A549 (cell line): Measurements from ENCODE around the gene COL5A2. TPM values are rescaled to one million over a fixed set of nuclear protein-coding genes. Genes with fewer than 3 reads are reported as not detected.
A peak's percentile ranks its signal among the peaks of the same experiment; 100 is the strongest.

Source experiments
- ATAC-seq, 2 experiments: fragments of 200-7000 bp in 1 of 2; fragments of >200 bp in 1 of 2; cut with Nextera tagmentation in 1 of 2; cut with Tn5 transposase in 1 of 2; 3 replicates each; pipeline versions ENCODE4 v1.8.0 to v1.9.1; 2018 to 2020; ENCODE audit warnings: mild to moderate bottlenecking in 1 of 2, moderate library complexity in 1 of 2
- CTCF ChIA-PET: fragments of 300-600 bp; sonication (Branson Sonifier 250); formaldehyde crosslinking; extraction: SDS; loops from one replicate; lab custom pipeline; 2021; ENCODE audit warnings: antibody characterized with exemption, inconsistent platforms; lab: Yijun Ruan, JAX
- POLR2A ChIA-PET: fragments of 350-600 bp; formaldehyde crosslinking; extraction: SDS; loops from one replicate; lab custom pipeline; 2021; ENCODE audit warnings: antibody characterized with exemption, inconsistent platforms; lab: Yijun Ruan, JAX
- DNase-seq, 2 experiments: peaks; one replicate each; pipeline versions ENCODE4 v3.0.0 to v3.0.0-alpha.2; 2011 to 2016; ENCODE audit warnings: low read depth in 1 of 2, low spot score in 1 of 2
- FAIRE-seq: peaks from 2 replicates; lab custom pipeline; 2011; peaks lifted over from hg19 to GRCh38; lab: Jason Lieb, UNC
- H3K27ac ChIP-seq, 2 experiments: fragments of >200 bp; sonication (Bioruptor Twin); formaldehyde crosslinking; 3 replicates each; pipeline ENCODE4 v1.5.1; 2016 to 2017
- H3K4me1 ChIP-seq: fragments of >200 bp; sonication (Bioruptor Twin); formaldehyde crosslinking; 3 replicates; pipeline ENCODE4 v1.6.1; 2016
- H3K4me2 ChIP-seq: fragments of >200 bp; sonication (Bioruptor Twin); formaldehyde crosslinking; 3 replicates; pipeline ENCODE4 v1.6.1; 2016
- H3K4me3 ChIP-seq: fragments of >200 bp; sonication (Bioruptor Twin); formaldehyde crosslinking; 3 replicates; pipeline ENCODE4 v1.5.1; 2016
- H3K9me3 ChIP-seq: fragments of >200 bp; sonication (Bioruptor Twin); formaldehyde crosslinking; 3 replicates; pipeline ENCODE4 v1.6.1; 2016
- CBX2 ChIP-seq: fragments of 200-600 bp; sonication (generic); IDR thresholded peaks from 2 replicates; pipeline ENCODE4 v1.6.1; 2016; ENCODE audit warnings: low read depth, mild to moderate bottlenecking, borderline replicate concordance
- CBX8 ChIP-seq: fragments of 200-600 bp; sonication (generic); IDR thresholded peaks from 2 replicates; pipeline ENCODE4 v1.6.1; 2016
- CEBPB ChIP-seq, 2 experiments: fragments of >200 bp in 1 of 2; sonication (Bioruptor Twin) in 1 of 2; formaldehyde crosslinking in 1 of 2; IDR thresholded peaks; 2 replicates each; pipeline ENCODE4 v1.6.1; 2012 to 2016
- CHD2 ChIP-seq: fragments of 150-350 bp; IDR thresholded peaks from 2 replicates; pipeline ENCODE4 v1.6.1; 2014; ENCODE audit warnings: low read length; ENCODE audit not compliant: partially characterized antibody
- EHF ChIP-seq: fragments of 250-450 bp; sonication (Bioruptor Pico); IDR thresholded peaks from 2 replicates; pipeline ENCODE4 v1.5.0; 2020; ENCODE audit warnings: mild to moderate bottlenecking
- EHMT2 ChIP-seq: fragments of 200-600 bp; sonication (generic); IDR thresholded peaks from 2 replicates; pipeline ENCODE4 v1.6.1; 2016; ENCODE audit warnings: antibody characterized with exemption, low read depth, mild to moderate bottlenecking, moderate library complexity
- ELK1 ChIP-seq: fragments of 150-350 bp; IDR thresholded peaks from 2 replicates; pipeline ENCODE4 v1.6.1; 2014; ENCODE audit warnings: low read depth, mild to moderate bottlenecking, low read length
- EP300 ChIP-seq, 2 experiments: fragments of >200 bp; sonication (Bioruptor Twin); formaldehyde crosslinking; IDR thresholded peaks; 2 replicates in 1 of 2; 3 replicates in 1 of 2; pipeline ENCODE4 v1.6.1; 2016 to 2017
- ESRRA ChIP-seq: fragments of 150-350 bp; IDR thresholded peaks from 2 replicates; pipeline ENCODE4 v1.6.1; 2014; ENCODE audit warnings: mild to moderate bottlenecking, low read length, borderline replicate concordance
- FOSL2 ChIP-seq, 2 experiments: fragments of 450-650 bp in 1 of 2; fragments of >200 bp in 1 of 2; sonication (Bioruptor Twin) in 1 of 2; formaldehyde crosslinking; IDR thresholded peaks; 2 replicates each; pipeline versions ENCODE4 v1.5.0 to v1.6.1; 2016 to 2020; ENCODE audit warnings: mild to moderate bottlenecking in 1 of 2, moderate library complexity in 1 of 2
- FOXS1 ChIP-seq: fragments of 250-450 bp; sonication (Bioruptor Pico); IDR thresholded peaks from 2 replicates; pipeline ENCODE4 v1.5.0; 2020; ENCODE audit warnings: mild to moderate bottlenecking, moderate library complexity
- HOXA7 ChIP-seq: fragments of 250-450 bp; sonication (Bioruptor Pico); IDR thresholded peaks from 2 replicates; pipeline ENCODE4 v1.5.0; 2020; ENCODE audit warnings: mild to moderate bottlenecking, moderate library complexity
- MAFK ChIP-seq: fragments of 450-650 bp; IDR thresholded peaks from 2 replicates; pipeline ENCODE4 v1.6.1; 2014; ENCODE audit not compliant: partially characterized antibody
- MYC ChIP-seq: IDR thresholded peaks from 2 replicates; pipeline ENCODE4 v1.6.1; 2012; ENCODE audit warnings: mild to moderate bottlenecking, inconsistent platforms, low read length, improper control_type of control experiment, borderline replicate concordance
- NFE2L2 ChIP-seq: fragments of 150-350 bp; conservative IDR thresholded peaks from 2 replicates; pipeline ENCODE4 v1.6.1; 2014; ENCODE audit warnings: low read length
- PBX3 ChIP-seq: IDR thresholded peaks from 2 replicates; pipeline ENCODE4 v1.6.1; 2012
- POLR2AphosphoS2 ChIP-seq: conservative IDR thresholded peaks from 2 replicates; pipeline ENCODE4 v1.6.1; 2012; ENCODE audit warnings: low read length, improper control_type of control experiment, inconsistent platforms
- RAD21 ChIP-seq, 2 experiments: fragments of >200 bp in 1 of 2; sonication (Bioruptor Twin) in 1 of 2; formaldehyde crosslinking in 1 of 2; IDR thresholded peaks in 1 of 2; conservative IDR thresholded peaks in 1 of 2; 2 replicates in 1 of 2; 3 replicates in 1 of 2; pipeline ENCODE4 v1.6.1; 2012 to 2018; ENCODE audit warnings: inconsistent platforms in 1 of 2
- RFX5 ChIP-seq: fragments of 450-650 bp; IDR thresholded peaks from 2 replicates; pipeline ENCODE4 v1.7.1; 2014; ENCODE audit warnings: antibody characterized with exemption, mild to moderate bottlenecking, moderate library complexity
- SREBF2 ChIP-seq: fragments of 450-650 bp; IDR thresholded peaks from 2 replicates; pipeline ENCODE4 v1.6.1; 2014; ENCODE audit warnings: mild to moderate bottlenecking, moderate library complexity
- TFCP2L1 ChIP-seq: fragments of 250-450 bp; sonication (Bioruptor Pico); IDR thresholded peaks from 2 replicates; pipeline ENCODE4 v1.5.0; 2021; ENCODE audit warnings: mild to moderate bottlenecking
- TP53 ChIP-seq: fragments of 250-450 bp; sonication (Bioruptor Pico); IDR thresholded peaks from 2 replicates; pipeline ENCODE4 v1.5.0; 2021; ENCODE audit warnings: mild to moderate bottlenecking, moderate library complexity
- WGBS: methylation state at CpG from one replicate; pipeline ENCODE4 v1.1.6; 2017; ENCODE audit errors: missing lambda C conversion rate; 5-methylcytosine and 5-hydroxymethylcytosine counted together
- polyA plus RNA-seq, 4 experiments: library from polyadenylated mRNA; depleted of rRNA in 3 of 4; stranded (reverse); fragments of >200 nt; fragmentation: RNase III in 1 of 4; extraction: RNeasy Plus Mini Kit Qiagen cat#74134 plus additional on column Dnase treatment in 1 of 4; gene quantifications; 2 replicates in 3 of 4; 3 replicates in 1 of 4; pipeline ENCODE4 v1.2.3, GENCODE V29; 2011 to 2017

COL5A2 gene
- polyA plus RNA-seq, 2 of the 4 experiments (the other 2 are of a cell fraction): 152 to 215 TPM

GRCh38 chr2:189083606-189084005 is 96.0 kb downstream of the COL5A2 start:
- peaks cover 19% of the 10 kb centered on the region for H3K4me1 ChIP-seq
- 86% methylated on average over 3 of the region's 3 CpGs for WGBS
- no peak overlapping the region for H3K4me2 ChIP-seq
- no peak overlapping the region for H3K27ac ChIP-seq
- DNase-seq (no peak), ATAC-seq (no peak), FAIRE-seq (no peak)
- TF ChIP-seq ESRRA (no peak), RAD21 (conservative IDR thresholded peaks at IDR 0.05 in 1 of 2, IDR thresholded peaks at IDR 0.05 in 1 of 2) (no peak), TP53 (CRISPR knock-in tag) (no peak)
- ChIA-PET POLR2A (no interaction called here), CTCF (interaction anchor here (0.7 to 5.1 kb wide), 2 partner anchors 10 to 11 kb away, joined by 3 to 21 read pairs; no protein-coding TSS in a partner anchor)
- no peak overlapping the region for H3K4me3 ChIP-seq
- no peaks in the 10 kb centered on the region for H3K9me3 ChIP-seq

- Histone ChIP-seq H3K4me2 (no peak overlapping the region), H3K4me3 (no peak overlapping the region), H3K9me3 (no peaks in the 10 kb centered on the region), H3K27ac (0 out of 6 replicates have a peak overlapping the region, but pooled peaks of 1 of the 2 experiments have one; percentile 32), H3K4me1 (peaks cover 19% of the 10 kb centered on the region)
- no peak for DNase-seq
- CTCF ChIA-PET: interaction anchor here (0.7 to 5.1 kb wide), 2 partner anchors 10 to 11 kb away, joined by 3 to 21 read pairs; no protein-coding TSS in a partner anchor
- ATAC-seq: peak in 1 of 2 experiments; percentile 26; a peak in 1 of 6 replicates
- 91% methylated on average over 2 of the region's 2 CpGs for WGBS
- no peak for TF ChIP-seq CEBPB (IDR thresholded peaks at IDR 0.05)
- TF ChIP-seq EHMT2: no peak
- no peak for TF ChIP-seq CHD2
- no peak for TF ChIP-seq EP300 (IDR thresholded peaks at IDR 0.05)
- TF ChIP-seq EHF: no peak
- no peak for TF ChIP-seq RFX5
- no peak for TF ChIP-seq SREBF2
- TF ChIP-seq TFCP2L1 (CRISPR knock-in tag): no peak
- TF ChIP-seq FOSL2 (IDR thresholded peaks at IDR 0.05): no peak
- TF ChIP-seq FOSL2 (CRISPR knock-in tag; IDR thresholded peaks at IDR 0.05): no peak
- TF ChIP-seq CBX8: no peak
- TF ChIP-seq HOXA7 (CRISPR knock-in tag): no peak
- TF ChIP-seq TP53 (CRISPR knock-in tag): no peak
- no peak for TF ChIP-seq POLR2AphosphoS2
- TF ChIP-seq ESRRA: no peak
- no peak for TF ChIP-seq FOXS1 (CRISPR knock-in tag)
- TF ChIP-seq PBX3: no peak
- no peak for TF ChIP-seq ELK1
- no peak for TF ChIP-seq MYC
- TF ChIP-seq NFE2L2: no peak
- POLR2A ChIA-PET: no interaction called here
- no peak for FAIRE-seq
These were observed 96.5 kb downstream of the COL5A2 start for GRCh38 chr2:189083106-189083505.

- ATAC-seq (peak in 1 of 2 experiments; percentile 61; a peak in 3 of 6 replicates), DNase-seq (no peak), FAIRE-seq (no peak)
- Histone ChIP-seq H3K27ac (no peak overlapping the region), H3K4me1 (peaks cover 19% of the 10 kb centered on the region), H3K4me2 (no peak overlapping the region), H3K9me3 (no peaks in the 10 kb centered on the region), H3K4me3 (no peak overlapping the region)
- WGBS: 82% methylated on average over 3 of the region's 3 CpGs
- peak; percentile 24 for TF ChIP-seq MAFK
- TF ChIP-seq CBX2: no peak
- POLR2A ChIA-PET: no interaction called here
- CTCF ChIA-PET: interaction anchor here (5.1 kb wide), 1 partner anchor 12 kb away, joined by 21 read pairs; no protein-coding TSS in a partner anchor
These were observed 97.1 kb downstream of the COL5A2 start for GRCh38 chr2:189082376-189082975.
